Esophagus squamous epithelium (tissue), 5 donors: ENCODE data around the gene SLC22A5. TPM values are rescaled to one million over a fixed set of nuclear protein-coding genes. Genes with fewer than 3 reads are reported as not detected.

ENCODE experiments used
- DNase-seq: peaks from one replicate; lab custom pipeline; 2025; lab: John Stamatoyannopoulos, UW
- H3K27ac ChIP-seq, 4 donors: fragments of 200-600 bp; sonication (generic); one replicate each; pipeline ENCODE4 v1.5.1; 2016 to 2019; ENCODE audit warnings: mild to moderate bottlenecking in 1 of 4
- H3K27me3 ChIP-seq, 4 donors: fragments of 200-600 bp; sonication (generic); 1 replicate in 3 of 4; 2 replicates in 1 of 4; pipeline versions ENCODE4 v1.5.1 to v1.6.0; 2017 to 2021; ENCODE audit warnings: antibody characterized with exemption in 1 of 4
- H3K36me3 ChIP-seq, 3 donors: fragments of 200-600 bp; sonication (generic); one replicate each; pipeline ENCODE4 v1.5.1; 2016 to 2019
- H3K4me1 ChIP-seq, 3 donors: fragments of 200-600 bp; sonication (generic); one replicate each; pipeline ENCODE4 v1.5.1; 2017 to 2019
- H3K4me3 ChIP-seq, 4 donors: fragments of 200-600 bp; sonication (generic); 1 replicate in 3 of 4; 2 replicates in 1 of 4; pipeline ENCODE4 v1.5.1; 2016 to 2019; ENCODE audit warnings: mild to moderate bottlenecking in 2 of 4, moderate library complexity in 1 of 4
- H3K9me3 ChIP-seq, 3 donors: fragments of 200-600 bp; sonication (generic); one replicate each; pipeline ENCODE4 v1.5.1; 2016 to 2019
- CTCF ChIP-seq, 6 experiments: fragments of 450-650 bp in 4 of 6; fragments of 200-600 bp in 2 of 6; sonication (generic) in 2 of 6; IDR thresholded peaks; one replicate each; pipeline ENCODE4 v1.5.1; 2016 to 2019; ENCODE audit warnings: antibody characterized with exemption in 6 of 6, mild to moderate bottlenecking in 4 of 6, moderate library complexity in 4 of 6
- POLR2A ChIP-seq, 4 donors: fragments of 450-650 bp; IDR thresholded peaks; one replicate each; pipeline ENCODE4 v1.6.1; 2017; ENCODE audit warnings: antibody characterized with exemption in 4 of 4, mild to moderate bottlenecking in 4 of 4, moderate library complexity in 3 of 4
- WGBS, 2 donors: methylation state at CpG; one replicate each; pipeline ENCODE4 v1.1.5; 2018; 5-methylcytosine and 5-hydroxymethylcytosine counted together
- intact Hi-C: fragments of 100-400 bp; cut with DNase I; formaldehyde crosslinking; loops from one replicate; pipeline ENCODE4 v1.15.0; 2022
- total RNA-seq, 4 donors: library from RNA; depleted of rRNA; stranded (reverse); fragments of >200 nt; gene quantifications; one replicate each; pipeline ENCODE4 v1.1.0, GENCODE V29; 2016
- donor health status: DM: yes; HTN: yes; CAD: no.

Gene SLC22A5
- total RNA-seq, 4 donors from 2014 or later: 7.4 to 15.8 (median 8.3) TPM

- peak overlapping the region in 1 of 4 donors; percentile 16 for H3K4me3 ChIP-seq
- TF ChIP-seq CTCF (IDR thresholded peaks at IDR 0.05) (peak in 1 of 6 experiments; percentile 7), POLR2A (IDR thresholded peaks at IDR 0.05) (peak in 2 of 4 donors; percentile 14 to 50)
- intact Hi-C loops: loop anchor here (5.0 kb wide), 1 partner anchor 60 kb away; no protein-coding TSS in a partner anchor
- DNase-seq: no peak
- H3K36me3 ChIP-seq: peaks cover 0 to 9% (median 0%) of the 10 kb centered on the region in 3 donors
- no peaks in the 10 kb centered on the region for H3K9me3 ChIP-seq
- peaks cover 63 to 98% (median 80%) of the 10 kb centered on the region in 3 donors for H3K4me1 ChIP-seq
- H3K27ac ChIP-seq: peak overlapping the region; percentile 69 to 88 (median 79)
- H3K27me3 ChIP-seq: no peaks in the 10 kb centered on the region
- WGBS, 2 donors: 21 to 41% methylated on average over 3 of the region's 6 CpGs
These were observed 58.0 kb downstream of the SLC22A5 start for GRCh38 chr5:132427281-132428146.

DNA sequence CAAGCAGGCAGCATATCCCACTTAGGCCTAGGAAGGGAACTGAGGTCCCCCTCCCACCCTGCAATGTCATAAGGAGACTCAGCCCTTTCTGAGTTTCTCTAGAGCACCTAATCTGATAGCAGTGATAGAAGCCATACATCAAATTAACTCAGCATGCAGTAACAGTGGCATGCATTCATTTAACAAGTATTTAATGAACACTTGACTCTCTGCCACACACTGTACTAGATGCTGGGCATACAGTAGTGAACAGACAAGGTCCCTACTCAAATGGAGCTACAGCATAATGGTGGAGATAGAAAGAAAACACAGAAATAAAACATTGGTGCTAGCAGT is 58.6 kb downstream of the SLC22A5 start:
- H3K36me3 ChIP-seq: peaks cover 0 to 9% (median 0%) of the 10 kb centered on the region in 3 donors
- no peak for DNase-seq
- H3K27ac ChIP-seq: peak overlapping the region; percentile 69 to 88 (median 79)
- no peaks in the 10 kb centered on the region for H3K9me3 ChIP-seq
- H3K4me1 ChIP-seq: peaks cover 57 to 95% (median 75%) of the 10 kb centered on the region in 3 donors
- no peaks in the 10 kb centered on the region for H3K27me3 ChIP-seq
- H3K4me3 ChIP-seq: no peak overlapping the region
- TF ChIP-seq POLR2A (IDR thresholded peaks at IDR 0.05): no peak
- no peak for TF ChIP-seq CTCF (IDR thresholded peaks at IDR 0.05)
- intact Hi-C loops: loop anchor here (5.0 kb wide), 1 partner anchor 59 kb away; no protein-coding TSS in a partner anchor

- peaks cover 0 to 9% (median 0%) of the 10 kb centered on the region in 3 donors for H3K36me3 ChIP-seq
- TF ChIP-seq POLR2A (IDR thresholded peaks at IDR 0.05) (no peak), CTCF (IDR thresholded peaks at IDR 0.05) (no peak)
- peak overlapping the region; percentile 7 to 88 (median 79) for H3K27ac ChIP-seq
- H3K4me3 ChIP-seq: no peak overlapping the region
- H3K9me3 ChIP-seq: no peaks in the 10 kb centered on the region
- H3K27me3 ChIP-seq: no peaks in the 10 kb centered on the region
- no peak for DNase-seq
- H3K4me1 ChIP-seq: peaks cover 50 to 90% (median 69%) of the 10 kb centered on the region in 3 donors
- intact Hi-C loops: loop anchor here (5.0 kb wide), 1 partner anchor 59 kb away; no protein-coding TSS in a partner anchor
- WGBS, 2 donors: 86 to 89% methylated on average over 9 of the region's 9 CpGs
These were observed 59.3 kb downstream of the SLC22A5 start for GRCh38 chr5:132428484-132429462.

- no peaks in the 10 kb centered on the region for H3K9me3 ChIP-seq
- intact Hi-C loops: loop anchor here (5.0 kb wide), 1 partner anchor 58 kb away; no protein-coding TSS in a partner anchor
- peaks cover 0 to 9% (median 0%) of the 10 kb centered on the region in 3 donors for H3K36me3 ChIP-seq
- no peaks in the 10 kb centered on the region for H3K27me3 ChIP-seq
- H3K4me1 ChIP-seq: peaks cover 44 to 90% (median 72%) of the 10 kb centered on the region in 3 donors
- H3K27ac ChIP-seq: peak overlapping the region in 3 of 4 donors; percentile 75 to 88 (median 83)
- 83 to 86% methylated on average over 5 to 6 of the region's 6 CpGs for WGBS, 2 donors
- DNase-seq: no peak
- no peak overlapping the region for H3K4me3 ChIP-seq
- no peak for TF ChIP-seq POLR2A (IDR thresholded peaks at IDR 0.05)
- TF ChIP-seq CTCF (IDR thresholded peaks at IDR 0.05): no peak
These were observed 60.2 kb downstream of the SLC22A5 start for GRCh38 chr5:132429463-132430440.
